NCI-H1417 (cell line): ENCODE data around the gene TOGARAM2.
A peak's percentile ranks its signal among the peaks of the same experiment; 100 is the strongest.

Experiments used
- DNase-seq, 3 experiments: peaks; one replicate each; lab custom pipeline; 2025; lab: John Stamatoyannopoulos, UW

Gene TOGARAM2

GRCh38 chr2:29053223-29053622 is 72.1 kb downstream of the TOGARAM2 start:
- DNase-seq: peak in 1 of 3 experiments; percentile 17

DNA sequence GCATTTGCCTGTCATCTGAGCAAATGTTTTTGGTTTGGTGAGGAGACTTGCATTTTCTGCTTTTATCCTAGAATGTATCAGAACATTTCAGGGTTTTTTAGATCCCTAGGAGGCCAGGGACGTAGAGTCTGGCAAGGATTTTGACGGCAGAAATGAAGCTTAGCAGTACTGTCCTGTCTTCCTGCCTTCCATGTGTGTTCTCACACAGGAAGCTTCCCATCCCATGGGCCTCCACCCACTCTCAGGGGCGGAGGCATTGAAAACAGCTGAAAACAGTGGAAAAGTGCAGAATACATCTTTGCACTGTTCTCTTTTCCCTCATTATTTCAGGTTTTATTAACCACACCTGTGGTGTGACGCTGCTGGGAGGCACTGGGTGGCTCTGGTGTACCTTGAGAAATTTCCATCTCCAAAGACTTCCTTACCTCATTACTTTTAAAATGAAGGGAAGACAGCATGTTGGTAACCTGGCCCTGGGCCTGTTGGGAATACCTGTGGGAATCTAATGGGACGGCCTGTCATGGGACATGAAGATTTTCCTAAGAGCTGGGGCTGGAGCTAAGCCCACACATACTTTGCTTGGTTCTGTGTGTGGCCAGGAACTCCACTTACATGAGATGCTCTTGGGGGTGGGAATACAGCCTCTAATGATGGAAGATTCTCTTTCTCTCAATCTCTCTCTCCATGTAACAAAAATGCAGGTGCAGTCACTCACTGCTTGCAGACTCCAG is 72.7 kb downstream of the TOGARAM2 start:
- DNase-seq: no peak

- no peak for DNase-seq
Measured at GRCh38 chr2:29054430-29054829, 73.3 kb downstream of the TOGARAM2 start.

DNA sequence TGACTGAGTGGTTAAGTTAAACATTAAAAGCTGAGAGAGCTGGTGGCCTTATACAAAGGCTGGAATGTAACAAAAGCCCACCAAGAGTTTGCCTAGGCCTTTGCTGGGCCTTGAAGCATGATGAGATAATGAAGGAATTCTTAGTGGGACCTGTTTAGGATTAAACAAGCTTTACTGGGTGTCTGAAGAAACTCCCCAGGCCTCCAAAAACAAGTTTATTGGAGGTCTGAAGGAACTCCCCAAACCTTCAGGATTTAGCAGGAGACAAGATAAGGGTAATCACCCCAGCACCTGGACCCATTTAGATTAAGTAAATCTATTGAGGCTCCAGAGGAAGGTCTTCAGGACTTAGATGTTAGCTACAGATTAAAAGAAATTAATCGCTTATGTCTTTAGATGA is 74.5 kb downstream of the TOGARAM2 start:
- no peak for DNase-seq

GRCh38 chr2:29056452-29056851 is 75.4 kb downstream of the TOGARAM2 start:
- no peak for DNase-seq

DNA sequence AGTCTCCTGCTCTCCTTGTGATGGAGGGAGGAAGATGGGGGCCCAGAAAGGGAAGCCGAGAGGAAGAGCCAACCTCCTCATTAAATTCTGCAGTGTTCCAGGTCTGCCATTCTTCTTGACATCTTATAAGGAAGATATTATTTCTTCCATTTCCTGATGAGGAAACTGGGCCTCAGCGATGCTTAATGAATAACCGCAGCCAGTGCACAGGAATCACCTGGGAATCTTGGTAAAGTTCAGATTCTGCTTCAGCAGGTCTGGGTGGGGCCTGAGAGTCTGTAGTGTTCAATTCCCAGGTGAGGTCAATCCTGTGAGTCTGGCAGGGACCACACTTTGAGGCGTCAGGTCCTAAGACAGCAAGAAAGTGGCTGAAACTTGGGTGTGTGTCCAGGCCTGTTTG is 75.9 kb downstream of the TOGARAM2 start:
- no peak for DNase-seq

- peak in 1 of 3 experiments; percentile 24 for DNase-seq
Measured at GRCh38 chr2:29059624-29060023, 78.5 kb downstream of the TOGARAM2 start.

DNA sequence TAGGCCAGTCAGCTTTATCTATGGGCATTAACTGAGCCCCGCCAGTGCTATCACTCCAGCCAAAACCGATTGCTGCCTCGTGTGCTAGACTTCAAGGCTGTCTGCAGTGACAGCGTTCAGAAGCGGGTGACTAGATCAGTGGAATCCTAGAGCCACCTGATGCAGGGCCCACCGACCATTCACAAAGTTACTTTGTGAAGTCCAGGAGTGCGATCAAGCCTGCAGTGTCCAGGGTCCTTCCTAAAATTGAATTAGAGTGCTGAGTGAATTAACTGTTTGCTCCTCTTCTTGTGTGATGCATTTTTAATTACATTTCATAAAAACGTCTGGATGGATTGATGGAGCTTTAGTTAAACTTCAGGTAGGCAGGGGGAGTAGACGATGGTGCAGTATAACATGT is 79.3 kb downstream of the TOGARAM2 start:
- DNase-seq: peak in 1 of 3 experiments; percentile 32

- DNase-seq: no peak
Measured at GRCh38 chr2:29061176-29061575, 80.1 kb downstream of the TOGARAM2 start.

DNA sequence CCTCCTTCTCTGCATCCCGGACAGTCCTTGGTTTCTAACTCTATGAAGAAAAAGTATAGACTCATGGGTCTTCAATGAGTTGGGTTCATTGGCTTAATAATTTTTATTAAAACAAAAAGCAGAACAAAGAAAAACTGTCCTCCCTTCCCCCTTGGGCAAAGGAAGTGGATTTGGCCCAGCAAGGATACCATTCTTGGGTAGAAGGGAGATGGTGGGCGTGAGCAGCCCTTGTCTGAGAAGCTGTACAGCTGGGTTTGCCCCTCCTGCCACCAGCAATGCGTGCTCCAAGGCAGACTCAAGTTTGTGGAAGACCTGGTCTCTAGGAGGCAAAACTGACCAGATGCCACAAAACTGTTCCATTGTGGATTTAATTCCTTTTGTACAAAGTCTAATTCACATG is 80.5 kb downstream of the TOGARAM2 start:
- DNase-seq: no peak

GRCh38 chr2:29062371-29062770 is 81.3 kb downstream of the TOGARAM2 start:
- DNase-seq: no peak

- no peak for DNase-seq
Measured at GRCh38 chr2:29063056-29063455, 82.0 kb downstream of the TOGARAM2 start.

DNA sequence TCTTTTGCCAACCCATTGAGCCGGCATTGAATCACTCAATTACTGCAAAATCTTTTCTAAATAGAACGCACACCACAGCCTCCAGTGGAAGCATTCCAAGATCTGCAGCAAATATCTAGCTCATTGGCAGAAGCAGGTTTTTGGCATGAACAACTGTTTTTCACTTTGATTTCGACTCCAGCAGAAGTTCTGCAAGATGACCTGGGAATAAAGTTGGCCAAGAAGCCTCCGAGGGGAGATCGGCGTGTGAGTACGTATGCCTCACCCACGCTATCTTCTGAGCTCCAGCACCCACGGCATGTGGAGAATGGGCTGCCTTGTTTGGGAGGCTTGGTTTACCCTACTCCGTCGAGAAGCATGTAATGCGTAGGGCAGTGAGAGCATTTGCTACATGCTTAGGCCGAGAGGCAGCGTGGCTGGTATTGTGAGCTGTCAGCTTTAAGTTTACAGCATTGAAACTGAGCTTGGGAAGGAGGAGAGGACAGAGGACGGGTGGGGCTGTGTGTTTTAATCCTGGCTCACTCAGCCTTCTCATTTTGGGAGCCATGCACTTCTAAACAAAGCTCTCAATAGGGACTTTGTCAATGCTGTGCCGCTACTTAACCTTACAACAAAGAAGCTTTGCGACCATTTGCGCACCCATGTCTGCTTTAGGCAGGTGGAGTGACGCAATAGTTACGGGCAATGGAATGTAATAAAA is 82.7 kb downstream of the TOGARAM2 start:
- DNase-seq: no peak

- DNase-seq: no peak
Measured at GRCh38 chr2:29064346-29064715, 83.2 kb downstream of the TOGARAM2 start.

GRCh38 chr2:29064746-29065067 is 83.6 kb downstream of the TOGARAM2 start:
- no peak for DNase-seq

GRCh38 chr2:29065068-29065811 is 84.1 kb downstream of the TOGARAM2 start:
- no peak for DNase-seq

DNA sequence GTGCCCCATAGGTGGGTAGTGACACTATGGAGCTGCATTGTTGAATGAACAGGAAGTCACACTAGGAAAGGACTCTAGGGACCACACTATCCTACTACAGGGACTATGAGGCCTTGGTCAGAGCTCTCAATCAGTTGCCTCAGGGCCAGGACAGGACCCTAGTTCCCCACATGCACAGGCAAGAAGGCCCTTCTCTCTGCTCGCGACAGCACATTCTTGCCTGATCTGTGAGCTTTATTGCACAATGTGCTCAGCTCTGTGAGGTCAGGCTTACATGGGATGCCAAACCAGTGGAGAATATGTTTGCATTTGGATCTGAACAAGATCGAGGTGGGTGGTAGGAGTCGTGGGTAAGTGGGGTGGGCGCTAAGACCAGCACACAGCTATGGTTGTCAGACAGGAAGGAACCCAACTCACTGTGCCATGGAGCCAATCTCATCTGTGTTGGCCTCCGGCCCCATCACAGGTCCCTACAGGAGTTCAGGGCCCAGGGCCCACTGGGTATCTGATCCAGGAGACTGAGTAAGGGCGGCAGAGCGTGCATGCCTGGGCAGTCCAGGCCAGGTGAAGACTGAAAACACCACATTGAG is 85.3 kb downstream of the TOGARAM2 start:
- DNase-seq: no peak

GRCh38 chr2:29066997-29067605 is 86.0 kb downstream of the TOGARAM2 start:
- no peak for DNase-seq

DNA sequence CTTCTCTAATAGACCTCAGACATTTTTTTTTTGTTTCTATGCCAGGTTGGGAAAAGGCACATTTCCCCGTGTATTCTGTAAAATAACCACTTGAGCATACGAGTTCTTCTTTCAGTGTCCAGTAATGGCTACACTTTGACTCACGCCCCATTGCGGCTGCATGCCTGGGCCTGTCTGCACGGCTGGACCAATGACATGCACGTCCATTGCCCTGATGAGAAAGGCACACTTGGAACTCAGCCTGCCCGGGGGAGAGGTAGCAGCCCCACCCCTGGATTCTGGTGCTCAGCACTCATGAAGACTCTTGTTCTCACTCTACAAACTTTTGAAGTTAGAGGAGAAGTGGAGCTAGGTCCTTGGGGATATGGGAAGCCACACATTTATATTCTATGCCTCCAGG is 87.4 kb downstream of the TOGARAM2 start:
- DNase-seq: peak in 2 of 3 experiments; percentile 18 to 26

- DNase-seq: no peak
Measured at GRCh38 chr2:29070526-29070925, 89.4 kb downstream of the TOGARAM2 start.

GRCh38 chr2:29071032-29071975 is 90.2 kb downstream of the TOGARAM2 start:
- no peak for DNase-seq
